ENCODE data around the gene FAM50B.

DNA sequence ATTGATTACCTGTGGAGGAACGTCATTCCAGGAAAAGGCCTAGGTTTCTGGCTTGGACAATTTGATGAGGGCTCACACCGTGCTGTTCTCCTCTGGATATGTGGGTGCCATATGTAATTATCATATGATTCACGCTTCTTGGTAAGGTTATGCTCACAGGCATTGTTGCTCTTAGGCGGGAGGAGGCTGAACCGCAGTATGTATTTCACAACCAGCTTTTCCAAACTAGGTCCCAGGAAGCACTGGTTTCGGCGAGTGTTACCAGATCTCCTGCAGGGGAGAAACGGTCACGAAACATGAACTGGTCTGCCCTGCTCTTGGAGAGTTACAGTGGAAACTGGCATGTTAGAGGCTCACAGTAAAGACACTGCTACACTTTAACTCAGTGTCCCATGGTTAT is 793 bp upstream of the FAM50B start:
- TF ChIP-seq NFRKB (IDR thresholded peaks at IDR 0.05) (no peak), TARDBP (IDR thresholded peaks at IDR 0.05) (no peak), PKNOX1 (IDR thresholded peaks at IDR 0.05) (no peak), FOXA1 (IDR thresholded peaks at IDR 0.05) (no peak), SUZ12 (IDR thresholded peaks at IDR 0.05) (no peak), L3MBTL2 (conservative IDR thresholded peaks at IDR 0.05) (no peak), BHLHE40 (IDR thresholded peaks at IDR 0.05; ENCODE audit: borderline replicate concordance) (no peak)
